K562 (cell line): ENCODE data around the gene GALNS. TPM values are rescaled to one million over a fixed set of nuclear protein-coding genes. Genes with fewer than 3 reads are reported as not detected.
A peak's percentile ranks its signal among the peaks of the same experiment; 100 is the strongest.

Experiments
- CAMTA2 ChIP-seq: fragments of 250-450 bp; sonication (Bioruptor Pico); conservative IDR thresholded peaks from 2 replicates; pipeline ENCODE4 v1.5.1; 2022
- CHD1 ChIP-seq: fragments of 200-600 bp; sonication (generic); IDR thresholded peaks from one replicate; pipeline ENCODE4 v1.6.1; 2012; ENCODE audit warnings: mild to moderate bottlenecking, moderate library complexity, low read length, inconsistent platforms
- FIP1L1 ChIP-seq: fragments of 200-400 bp; formaldehyde crosslinking; IDR thresholded peaks from 2 replicates; pipeline ENCODE4 v1.6.1; 2018; ENCODE audit warnings: mild to moderate bottlenecking, low read depth, low read length; ENCODE audit not compliant: poor library complexity, severe bottlenecking
- FOXJ3 ChIP-seq: sonication (generic); formaldehyde crosslinking; IDR thresholded peaks from 2 replicates; pipeline ENCODE4 v1.4.0; 2020; ENCODE audit warnings: mild to moderate bottlenecking, missing genetic modification reagents
- HMG20B ChIP-seq: fragments of 250-450 bp; sonication (Bioruptor Pico); IDR thresholded peaks from 2 replicates; pipeline ENCODE4 v1.5.0; 2021; ENCODE audit warnings: mild to moderate bottlenecking
- HNRNPUL1 ChIP-seq: fragments of 200-400 bp; formaldehyde crosslinking; IDR thresholded peaks from 2 replicates; pipeline ENCODE4 v1.6.1; 2017; ENCODE audit warnings: low read length
- NBN ChIP-seq: fragments of 450-650 bp; IDR thresholded peaks from 2 replicates; pipeline ENCODE4 v1.6.1; 2016; ENCODE audit warnings: low read depth, mild to moderate bottlenecking
- PCBP1 ChIP-seq: fragments of 200-400 bp; formaldehyde crosslinking; IDR thresholded peaks from 2 replicates; pipeline ENCODE4 v1.6.1; 2018; ENCODE audit warnings: mild to moderate bottlenecking, low read depth, low read length; ENCODE audit not compliant: poor library complexity, severe bottlenecking
- POLR2G ChIP-seq: fragments of 200-400 bp; formaldehyde crosslinking; IDR thresholded peaks from 2 replicates; pipeline ENCODE4 v1.6.1; 2017; ENCODE audit warnings: low read depth, mild to moderate bottlenecking, antibody characterized with exemption, low read length, moderate library complexity
- SIX5 ChIP-seq, 2 experiments: IDR thresholded peaks; 2 replicates each; pipeline ENCODE4 v1.6.1; 2011; ENCODE audit warnings: low read length in 2 of 2, borderline replicate concordance in 1 of 2, low read depth in 1 of 2, mild to moderate bottlenecking in 1 of 2, moderate library complexity in 1 of 2; ENCODE audit not compliant: insufficient read depth in 1 of 2
- SUPT5H ChIP-seq: fragments of 450-650 bp; IDR thresholded peaks from 2 replicates; pipeline ENCODE4 v1.6.1; 2016
- ZNF445 ChIP-seq: fragments of 250-450 bp; sonication (Bioruptor Pico); IDR thresholded peaks from 2 replicates; pipeline ENCODE4 v1.4.0; 2020; ENCODE audit warnings: low read depth, mild to moderate bottlenecking, moderate library complexity
- ZNF707 ChIP-seq: fragments of 250-450 bp; sonication (Bioruptor Pico); conservative IDR thresholded peaks from 2 replicates; pipeline ENCODE4 v1.8.0; 2022; ENCODE audit warnings: inconsistent platforms, mild to moderate bottlenecking, moderate library complexity
- polyA plus RNA-seq, 8 experiments: library from polyadenylated mRNA; depleted of rRNA in 4 of 8; stranded (reverse) in 5 of 8; unstranded in 3 of 8; fragments of >200 nt; fragmentation: Nextera tagmentation in 2 of 8; fragmentation: Illumina TruSeq in 1 of 8; extraction: Ambion mirVana in 2 of 8; extraction: Trizol in 1 of 8; gene quantifications; 2 replicates each; pipeline versions ENCODE4 v1.2.1 to v1.2.3, GENCODE V29; 2011 to 2014; ENCODE audit warnings: inconsistent platforms in 1 of 8, missing spikeins in 1 of 8
- total RNA-seq, 7 experiments: library from RNA; depleted of rRNA in 6 of 7; stranded (reverse); fragments of >200 nt in 6 of 7; fragmentation: Illumina TruSeq in 2 of 7; extraction: Trizol in 2 of 7; gene quantifications; 2 replicates each; pipeline versions ENCODE4 v1.2.1 to v1.2.3, GENCODE V29; 2011 to 2021; ENCODE audit warnings: low replicate concordance in 1 of 7
- TF ChIP-seq, protein P1 (sequence below): sonication (generic); formaldehyde crosslinking; IDR thresholded peaks from 2 replicates; pipeline ENCODE4 v1.8.0; 2022; ENCODE audit warnings: mild to moderate bottlenecking, missing genetic modification reagents
- TF ChIP-seq, protein P2 (sequence below): sonication (generic); formaldehyde crosslinking; IDR thresholded peaks from 2 replicates; pipeline ENCODE4 v1.8.0; 2023; ENCODE audit warnings: mild to moderate bottlenecking, missing genetic modification reagents
- TF ChIP-seq, protein P3 (sequence below), 2 experiments: fragments of 450-650 bp in 1 of 2; sonication (generic) in 1 of 2; formaldehyde crosslinking in 1 of 2; IDR thresholded peaks in 1 of 2; conservative IDR thresholded peaks in 1 of 2; 2 replicates each; pipeline versions ENCODE4 v1.6.1 to v1.8.1; 2016 to 2023; ENCODE audit warnings: mild to moderate bottlenecking in 2 of 2, moderate library complexity in 2 of 2, inconsistent platforms in 1 of 2, missing genetic modification reagents in 1 of 2
- TF ChIP-seq, protein P4 (sequence below): sonication (generic); formaldehyde crosslinking; IDR thresholded peaks from 2 replicates; pipeline ENCODE4 v1.9.0; 2022; ENCODE audit warnings: mild to moderate bottlenecking, missing genetic modification reagents

Gene GALNS
- total and polyA plus RNA-seq, 9 of the 15 experiments (the other 6 are each of a cell fraction or from before 2014, with no cell fraction given) = 0.38 to 13.2 (median 4.3) TPM

DNA sequence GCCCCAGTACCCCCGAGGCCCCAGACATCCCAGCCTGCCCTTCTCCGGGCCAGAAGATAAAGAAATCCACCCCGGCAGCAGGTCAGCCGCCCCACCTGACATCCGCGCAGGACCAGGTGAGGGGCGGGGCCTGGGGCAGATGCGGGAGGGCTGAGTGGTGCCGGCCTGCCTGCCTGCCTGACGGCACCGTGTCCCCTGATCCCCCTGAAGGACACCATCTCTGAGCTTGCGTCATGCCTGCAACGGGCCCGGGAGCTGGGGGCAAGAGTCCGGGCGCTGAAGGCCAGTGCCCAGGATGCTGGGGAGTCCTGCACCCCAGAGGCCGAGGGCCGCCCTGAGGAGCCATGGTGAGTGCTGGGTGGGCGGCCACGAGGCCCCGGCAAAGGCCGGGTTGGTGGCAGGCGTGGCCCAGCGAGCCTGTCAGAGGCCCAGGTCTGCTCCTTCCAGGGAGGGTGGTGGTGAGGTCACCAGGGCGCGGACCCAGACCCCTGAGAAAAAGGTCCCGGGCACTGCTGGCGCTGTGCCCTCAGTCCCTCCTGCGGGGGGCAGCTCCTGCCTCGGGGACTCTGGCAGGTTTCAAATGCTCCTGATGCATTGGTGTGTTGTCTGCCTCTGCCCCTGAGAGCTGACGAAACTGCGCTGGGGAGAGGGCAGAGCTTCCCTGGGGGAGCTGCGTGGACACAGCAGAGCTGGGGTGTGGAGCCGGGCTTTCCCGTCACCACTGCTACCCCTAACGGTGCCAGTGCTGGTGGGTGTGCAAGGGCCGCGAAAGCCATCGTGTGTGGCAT, 52.0 kb downstream of the GALNS start (continued):
- TF ChIP-seq, protein P1, sequence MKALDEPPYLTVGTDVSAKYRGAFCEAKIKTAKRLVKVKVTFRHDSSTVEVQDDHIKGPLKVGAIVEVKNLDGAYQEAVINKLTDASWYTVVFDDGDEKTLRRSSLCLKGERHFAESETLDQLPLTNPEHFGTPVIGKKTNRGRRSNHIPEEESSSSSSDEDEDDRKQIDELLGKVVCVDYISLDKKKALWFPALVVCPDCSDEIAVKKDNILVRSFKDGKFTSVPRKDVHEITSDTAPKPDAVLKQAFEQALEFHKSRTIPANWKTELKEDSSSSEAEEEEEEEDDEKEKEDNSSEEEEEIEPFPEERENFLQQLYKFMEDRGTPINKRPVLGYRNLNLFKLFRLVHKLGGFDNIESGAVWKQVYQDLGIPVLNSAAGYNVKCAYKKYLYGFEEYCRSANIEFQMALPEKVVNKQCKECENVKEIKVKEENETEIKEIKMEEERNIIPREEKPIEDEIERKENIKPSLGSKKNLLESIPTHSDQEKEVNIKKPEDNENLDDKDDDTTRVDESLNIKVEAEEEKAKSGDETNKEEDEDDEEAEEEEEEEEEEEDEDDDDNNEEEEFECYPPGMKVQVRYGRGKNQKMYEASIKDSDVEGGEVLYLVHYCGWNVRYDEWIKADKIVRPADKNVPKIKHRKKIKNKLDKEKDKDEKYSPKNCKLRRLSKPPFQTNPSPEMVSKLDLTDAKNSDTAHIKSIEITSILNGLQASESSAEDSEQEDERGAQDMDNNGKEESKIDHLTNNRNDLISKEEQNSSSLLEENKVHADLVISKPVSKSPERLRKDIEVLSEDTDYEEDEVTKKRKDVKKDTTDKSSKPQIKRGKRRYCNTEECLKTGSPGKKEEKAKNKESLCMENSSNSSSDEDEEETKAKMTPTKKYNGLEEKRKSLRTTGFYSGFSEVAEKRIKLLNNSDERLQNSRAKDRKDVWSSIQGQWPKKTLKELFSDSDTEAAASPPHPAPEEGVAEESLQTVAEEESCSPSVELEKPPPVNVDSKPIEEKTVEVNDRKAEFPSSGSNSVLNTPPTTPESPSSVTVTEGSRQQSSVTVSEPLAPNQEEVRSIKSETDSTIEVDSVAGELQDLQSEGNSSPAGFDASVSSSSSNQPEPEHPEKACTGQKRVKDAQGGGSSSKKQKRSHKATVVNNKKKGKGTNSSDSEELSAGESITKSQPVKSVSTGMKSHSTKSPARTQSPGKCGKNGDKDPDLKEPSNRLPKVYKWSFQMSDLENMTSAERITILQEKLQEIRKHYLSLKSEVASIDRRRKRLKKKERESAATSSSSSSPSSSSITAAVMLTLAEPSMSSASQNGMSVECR (CRISPR knock-in tag) = peak; percentile 41; the same call in 1 of the 2 replicates
- TF ChIP-seq HMG20B (CRISPR knock-in tag) = no peak
- no peak for TF ChIP-seq NBN
- TF ChIP-seq, protein P2, sequence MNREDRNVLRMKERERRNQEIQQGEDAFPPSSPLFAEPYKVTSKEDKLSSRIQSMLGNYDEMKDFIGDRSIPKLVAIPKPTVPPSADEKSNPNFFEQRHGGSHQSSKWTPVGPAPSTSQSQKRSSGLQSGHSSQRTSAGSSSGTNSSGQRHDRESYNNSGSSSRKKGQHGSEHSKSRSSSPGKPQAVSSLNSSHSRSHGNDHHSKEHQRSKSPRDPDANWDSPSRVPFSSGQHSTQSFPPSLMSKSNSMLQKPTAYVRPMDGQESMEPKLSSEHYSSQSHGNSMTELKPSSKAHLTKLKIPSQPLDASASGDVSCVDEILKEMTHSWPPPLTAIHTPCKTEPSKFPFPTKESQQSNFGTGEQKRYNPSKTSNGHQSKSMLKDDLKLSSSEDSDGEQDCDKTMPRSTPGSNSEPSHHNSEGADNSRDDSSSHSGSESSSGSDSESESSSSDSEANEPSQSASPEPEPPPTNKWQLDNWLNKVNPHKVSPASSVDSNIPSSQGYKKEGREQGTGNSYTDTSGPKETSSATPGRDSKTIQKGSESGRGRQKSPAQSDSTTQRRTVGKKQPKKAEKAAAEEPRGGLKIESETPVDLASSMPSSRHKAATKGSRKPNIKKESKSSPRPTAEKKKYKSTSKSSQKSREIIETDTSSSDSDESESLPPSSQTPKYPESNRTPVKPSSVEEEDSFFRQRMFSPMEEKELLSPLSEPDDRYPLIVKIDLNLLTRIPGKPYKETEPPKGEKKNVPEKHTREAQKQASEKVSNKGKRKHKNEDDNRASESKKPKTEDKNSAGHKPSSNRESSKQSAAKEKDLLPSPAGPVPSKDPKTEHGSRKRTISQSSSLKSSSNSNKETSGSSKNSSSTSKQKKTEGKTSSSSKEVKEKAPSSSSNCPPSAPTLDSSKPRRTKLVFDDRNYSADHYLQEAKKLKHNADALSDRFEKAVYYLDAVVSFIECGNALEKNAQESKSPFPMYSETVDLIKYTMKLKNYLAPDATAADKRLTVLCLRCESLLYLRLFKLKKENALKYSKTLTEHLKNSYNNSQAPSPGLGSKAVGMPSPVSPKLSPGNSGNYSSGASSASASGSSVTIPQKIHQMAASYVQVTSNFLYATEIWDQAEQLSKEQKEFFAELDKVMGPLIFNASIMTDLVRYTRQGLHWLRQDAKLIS (CRISPR knock-in tag) = peak; percentile 89; the same call in 1 of the 2 replicates
- TF ChIP-seq ZNF707 = no peak
- no peak for TF ChIP-seq ZNF445 (CRISPR knock-in tag)
- TF ChIP-seq, protein P3, sequence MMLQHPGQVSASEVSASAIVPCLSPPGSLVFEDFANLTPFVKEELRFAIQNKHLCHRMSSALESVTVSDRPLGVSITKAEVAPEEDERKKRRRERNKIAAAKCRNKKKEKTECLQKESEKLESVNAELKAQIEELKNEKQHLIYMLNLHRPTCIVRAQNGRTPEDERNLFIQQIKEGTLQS (IDR thresholded peaks at IDR 0.05) = peak; percentile 54
- TF ChIP-seq, protein P3 (CRISPR knock-in tag; conservative IDR thresholded peaks at IDR 0.05) = no peak
- no peak for TF ChIP-seq CAMTA2 (CRISPR knock-in tag)
- no peak for TF ChIP-seq SUPT5H
- TF ChIP-seq FOXJ3 (CRISPR knock-in tag) = no peak
- no peak for TF ChIP-seq SIX5 (IDR thresholded peaks at IDR 0.05; ENCODE audit: borderline replicate concordance in 1 of 2, insufficient read depth in 1 of 2, low read depth in 1 of 2, low read length in 2 of 2)
- TF ChIP-seq PCBP1 = peak; percentile 74
- TF ChIP-seq, protein P4, sequence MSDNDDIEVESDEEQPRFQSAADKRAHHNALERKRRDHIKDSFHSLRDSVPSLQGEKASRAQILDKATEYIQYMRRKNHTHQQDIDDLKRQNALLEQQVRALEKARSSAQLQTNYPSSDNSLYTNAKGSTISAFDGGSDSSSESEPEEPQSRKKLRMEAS = peak; percentile 34; the same call in 1 of the 2 replicates
- no peak for TF ChIP-seq HNRNPUL1
- peak; percentile 33 for TF ChIP-seq FIP1L1
- peak; percentile 54 for TF ChIP-seq CHD1
- peak; percentile 80 for TF ChIP-seq POLR2G
